Osteoblast (primary cell): ENCODE measurements around the gene TMTC2. TPM values are rescaled to one million over a fixed set of nuclear protein-coding genes. Genes with fewer than 3 reads are reported as not detected.

ENCODE experiments used
- DNase-seq: peaks from one replicate; pipeline ENCODE4 v3.0.0; 2011; ENCODE audit warnings: low spot score, mixed read lengths; ENCODE audit not compliant: insufficient read length; ENCODE audit errors: missing footprints
- H2AFZ ChIP-seq: 2 replicates; pipeline ENCODE4 v1.6.0; 2011; ENCODE audit warnings: mild to moderate bottlenecking, low read length
- H3K27ac ChIP-seq: 2 replicates; pipeline ENCODE4 v1.5.1; 2011; ENCODE audit warnings: mild to moderate bottlenecking, low read depth, low read length, moderate library complexity
- H3K27me3 ChIP-seq: 2 replicates; pipeline ENCODE4 v1.6.0; 2012; ENCODE audit warnings: mild to moderate bottlenecking, control low read depth, inconsistent platforms, low read length, moderate library complexity; ENCODE audit not compliant: insufficient read depth
- H3K36me3 ChIP-seq: 2 replicates; pipeline ENCODE4 v1.5.1; 2011; ENCODE audit warnings: mild to moderate bottlenecking, low read length, control low read depth, moderate library complexity; ENCODE audit not compliant: insufficient read depth
- H3K4me1 ChIP-seq: 2 replicates; pipeline ENCODE4 v1.5.1; 2011; ENCODE audit warnings: mild to moderate bottlenecking, low read length, control low read depth, moderate library complexity; ENCODE audit not compliant: insufficient read depth
- H3K4me2 ChIP-seq: 2 replicates; pipeline ENCODE4 v1.6.0; 2011; ENCODE audit warnings: mild to moderate bottlenecking, low read length; ENCODE audit not compliant: insufficient read depth
- H3K4me3 ChIP-seq: fragments of 200-600 bp; sonication (generic); 3 replicates; pipeline ENCODE4 v1.5.1; 2012; ENCODE audit warnings: mild to moderate bottlenecking, low read length, inconsistent platforms; ENCODE audit not compliant: insufficient read depth
- H3K79me2 ChIP-seq: 2 replicates; pipeline ENCODE4 v1.6.0; 2012; ENCODE audit warnings: mild to moderate bottlenecking, low read length, control low read depth, inconsistent platforms; ENCODE audit not compliant: insufficient read depth
- H3K9me3 ChIP-seq: 2 replicates; pipeline ENCODE4 v1.5.1; 2011; ENCODE audit warnings: low read depth, low read length, control low read depth
- H4K20me1 ChIP-seq: 2 replicates; pipeline ENCODE4 v1.6.0; 2012; ENCODE audit warnings: mild to moderate bottlenecking, low read length, control low read depth; ENCODE audit not compliant: insufficient read depth
- CTCF ChIP-seq: IDR thresholded peaks from 2 replicates; pipeline ENCODE4 v1.5.1; 2011; ENCODE audit warnings: mild to moderate bottlenecking, low read depth, low read length, moderate library complexity; ENCODE audit errors: extremely low read depth
- total RNA-seq: library from RNA; depleted of rRNA; stranded (reverse); fragments of >200 nt; gene quantifications from 2 replicates; pipeline ENCODE4 v1.2.3, GENCODE V29; 2012

The TMTC2 gene
- total RNA-seq, 1 donor = 2.5 TPM

GRCh38 chr12:82858534-82858917 is 171.8 kb downstream of the TMTC2 start:
- no peak for TF ChIP-seq CTCF
- no peaks in the 10 kb centered on the region for H3K36me3 ChIP-seq
- H4K20me1 ChIP-seq = no peaks in the 10 kb centered on the region
- H3K4me3 ChIP-seq = no peak overlapping the region
- H3K9me3 ChIP-seq = peaks cover 2% of the 10 kb centered on the region
- H2AFZ ChIP-seq = no peak overlapping the region
- H3K4me2 ChIP-seq = no peak overlapping the region
- DNase-seq = no peak
- H3K27ac ChIP-seq = no peak overlapping the region
- H3K79me2 ChIP-seq = no peaks in the 10 kb centered on the region
- H3K4me1 ChIP-seq = no peaks in the 10 kb centered on the region
- no peaks in the 10 kb centered on the region for H3K27me3 ChIP-seq

DNA sequence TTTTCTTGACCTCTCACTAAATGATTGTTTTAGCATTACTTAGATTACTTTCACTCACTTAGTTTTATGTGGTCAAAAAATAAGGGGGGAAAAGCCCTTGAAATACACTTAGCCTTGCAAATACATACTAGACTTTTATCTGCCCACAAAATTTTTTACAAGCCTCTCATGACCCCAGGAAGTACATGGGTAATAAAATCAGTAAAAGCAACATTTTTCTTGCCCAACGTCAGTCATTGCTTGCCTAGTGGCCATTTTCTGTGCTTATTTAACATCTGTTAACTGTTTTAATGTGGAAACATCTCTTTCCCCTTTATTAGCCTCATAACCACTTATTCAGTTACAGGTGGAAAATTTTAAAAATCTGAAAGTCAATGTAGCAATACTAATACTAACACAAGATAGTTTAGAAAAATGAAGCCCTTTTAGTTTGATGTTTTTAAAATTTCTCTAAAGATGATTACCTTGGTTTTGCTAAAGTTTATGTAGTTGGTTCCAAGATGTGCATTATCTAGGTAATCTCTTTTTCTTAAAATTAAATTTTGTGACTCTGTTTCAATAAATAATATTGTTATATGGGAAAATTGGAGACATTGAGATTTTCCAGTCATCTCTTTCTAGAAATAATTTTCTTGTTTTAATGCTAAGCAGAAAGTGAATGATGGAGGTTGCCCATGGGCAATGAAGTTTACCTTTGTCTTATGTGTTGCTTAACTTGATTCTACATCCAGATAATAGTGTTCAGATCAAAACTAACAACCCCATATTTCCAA is 175.5 kb downstream of the TMTC2 start:
- no peak for DNase-seq
- Histone ChIP-seq H3K27me3 (no peaks in the 10 kb centered on the region), H3K36me3 (no peaks in the 10 kb centered on the region), H4K20me1 (no peaks in the 10 kb centered on the region), H3K4me2 (no peak overlapping the region), H3K4me3 (no peak overlapping the region), H3K27ac (no peak overlapping the region), H2AFZ (no peak overlapping the region), H3K9me3 (no peaks in the 10 kb centered on the region), H3K79me2 (no peaks in the 10 kb centered on the region), H3K4me1 (no peaks in the 10 kb centered on the region)
- TF ChIP-seq CTCF = no peak

- no peak overlapping the region for H3K4me2 ChIP-seq
- no peak overlapping the region for H3K4me3 ChIP-seq
- H3K27me3 ChIP-seq = no peaks in the 10 kb centered on the region
- no peaks in the 10 kb centered on the region for H3K36me3 ChIP-seq
- H2AFZ ChIP-seq = no peak overlapping the region
- H3K9me3 ChIP-seq = no peaks in the 10 kb centered on the region
- H3K79me2 ChIP-seq = no peaks in the 10 kb centered on the region
- no peaks in the 10 kb centered on the region for H4K20me1 ChIP-seq
- H3K4me1 ChIP-seq = no peaks in the 10 kb centered on the region
- H3K27ac ChIP-seq = no peak overlapping the region
- no peak for TF ChIP-seq CTCF
- DNase-seq = no peak
Measured at GRCh38 chr12:82862876-82863649, 176.4 kb downstream of the TMTC2 start.

DNA sequence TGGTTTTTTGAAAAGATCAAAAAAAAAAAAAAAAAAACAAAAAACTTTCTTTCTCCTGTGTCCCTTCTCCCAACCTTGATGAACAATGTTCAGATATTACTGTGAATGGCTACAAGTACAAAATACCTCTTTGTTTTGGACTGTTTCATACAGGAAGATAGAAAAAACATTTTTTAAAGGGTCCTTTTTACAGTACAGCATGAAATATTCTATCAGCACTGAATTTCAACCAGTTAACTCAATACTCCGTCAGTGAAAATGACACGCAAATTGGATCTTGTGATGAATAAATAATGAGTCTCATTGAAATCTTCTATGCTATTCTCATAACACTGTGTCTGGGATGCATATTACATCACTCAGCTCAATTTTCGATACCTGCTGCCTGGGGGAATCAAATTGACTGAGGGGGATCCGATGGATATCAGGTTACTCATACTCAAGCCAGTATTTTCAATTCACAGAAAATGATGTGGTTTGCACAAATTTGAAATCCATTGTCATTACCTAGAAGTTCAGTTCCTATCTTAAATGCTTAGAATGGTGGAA is 179.6 kb downstream of the TMTC2 start:
- Histone ChIP-seq H3K4me2 (no peak overlapping the region), H3K4me3 (no peak overlapping the region), H3K27me3 (no peaks in the 10 kb centered on the region), H4K20me1 (no peaks in the 10 kb centered on the region), H3K9me3 (no peaks in the 10 kb centered on the region), H3K4me1 (no peaks in the 10 kb centered on the region), H3K36me3 (no peaks in the 10 kb centered on the region), H2AFZ (no peak overlapping the region), H3K27ac (no peak overlapping the region), H3K79me2 (no peaks in the 10 kb centered on the region)
- TF ChIP-seq CTCF = no peak
- DNase-seq = no peak
